GM21786 (cell line): ENCODE results near the gene MIXL1.

Experiments used
- ATAC-seq: cut with Tn5 transposase; IDR thresholded peaks from one replicate; pipeline ENCODE4 v1.9.1; 2021; ENCODE audit not compliant: unreplicated experiment

The MIXL1 gene

GRCh38 chr1:226276077-226276682 is 52.7 kb downstream of the MIXL1 start:
- no peak for ATAC-seq
